HG03571 (cell line): ENCODE data around the gene SAXO1.
A peak's percentile ranks its signal among the peaks of the same experiment; 100 is the strongest.
"Not testable (repeated sequence)": the region's sequence is repeated elsewhere in the genome, so short reads cannot be mapped to it uniquely, and the experiment has no call there.

ENCODE experiments used
- ATAC-seq: cut with Tn5 transposase; IDR thresholded peaks from one replicate; pipeline ENCODE4 v1.9.1; 2021; ENCODE audit not compliant: unreplicated experiment

SAXO1 gene

GRCh38 chr9:19033015-19033414 is at the start of gene SAXO1:
TSS of gene SAXO1 (minus strand) at chr9:19033209. CDS start at chr9:19032908, 301 bp downstream.
- ATAC-seq, result no peak

- no peak for ATAC-seq
Observed at GRCh38 chr9:19074836-19075235, 41.8 kb upstream of the SAXO1 start.

GRCh38 chr9:19074229-19074628 is 41.2 kb upstream of the SAXO1 start:
- ATAC-seq, result no peak

- no peak for ATAC-seq
Observed at GRCh38 chr9:19057033-19057432, 24.0 kb upstream of the SAXO1 start.

- ATAC-seq, result no peak
Observed at GRCh38 chr9:19050637-19051591, 17.9 kb upstream of the SAXO1 start.

- ATAC-seq, result no peak
Observed at GRCh38 chr9:19049917-19050636, 17.1 kb upstream of the SAXO1 start.

- ATAC-seq, result peak; percentile 89
Observed at GRCh38 chr9:19048966-19049916, 16.2 kb upstream of the SAXO1 start, which contains the start of gene RRAGA. TSS of gene RRAGA (plus strand) at chr9:19049427. CDS start at chr9:19049660, 233 bp downstream.

GRCh38 chr9:19036611-19037010 is 3.6 kb upstream of the SAXO1 start:
- ATAC-seq, result no peak

GRCh38 chr9:19032406-19032805 is 603 bp downstream of the SAXO1 start:
- ATAC-seq, result no peak

- ATAC-seq, result no peak
Observed at GRCh38 chr9:19030899-19031298, 2.1 kb downstream of the SAXO1 start.

- no peak for ATAC-seq
Observed at GRCh38 chr9:19028835-19029451, 4.1 kb downstream of the SAXO1 start.

- no peak for ATAC-seq
Observed at GRCh38 chr9:19027825-19028224, 5.2 kb downstream of the SAXO1 start.

GRCh38 chr9:19026375-19026774 is 6.6 kb downstream of the SAXO1 start:
- no peak for ATAC-seq

GRCh38 chr9:19023078-19023477 is 9.9 kb downstream of the SAXO1 start:
- ATAC-seq, result no peak

- ATAC-seq, result peak; percentile 52
Observed at GRCh38 chr9:19022206-19022605, 10.8 kb downstream of the SAXO1 start.

- not testable (repeated sequence) for ATAC-seq
Observed at GRCh38 chr9:19021649-19022048, 11.4 kb downstream of the SAXO1 start.

GRCh38 chr9:19020886-19021455 is 12.0 kb downstream of the SAXO1 start:
- ATAC-seq, result no peak

- ATAC-seq, result no peak
Observed at GRCh38 chr9:19018201-19018600, 14.8 kb downstream of the SAXO1 start.

GRCh38 chr9:19009391-19009965 is 23.5 kb downstream of the SAXO1 start:
- ATAC-seq, result no peak

GRCh38 chr9:19000133-19000532 is 32.9 kb downstream of the SAXO1 start:
- no peak for ATAC-seq
